Mammary epithelial cell (primary cell): ENCODE measurements around the gene CACNG4.

Experiments used
- CTCF ChIP-seq, 2 donors: IDR thresholded peaks in 1 of 2; conservative IDR thresholded peaks in 1 of 2; 2 replicates each; pipeline ENCODE4 v1.5.1; 2011 to 2012; ENCODE audit warnings: inconsistent platforms in 2 of 2, low read length in 2 of 2, mild to moderate bottlenecking in 2 of 2, control low read depth in 1 of 2, low read depth in 1 of 2; ENCODE audit not compliant: insufficient read depth in 1 of 2; ENCODE audit errors: extremely low read depth in 1 of 2
- EZH2 ChIP-seq: IDR thresholded peaks from 2 replicates; pipeline ENCODE4 v1.6.1; 2012; ENCODE audit warnings: low read length, inconsistent platforms, borderline replicate concordance

DNA sequence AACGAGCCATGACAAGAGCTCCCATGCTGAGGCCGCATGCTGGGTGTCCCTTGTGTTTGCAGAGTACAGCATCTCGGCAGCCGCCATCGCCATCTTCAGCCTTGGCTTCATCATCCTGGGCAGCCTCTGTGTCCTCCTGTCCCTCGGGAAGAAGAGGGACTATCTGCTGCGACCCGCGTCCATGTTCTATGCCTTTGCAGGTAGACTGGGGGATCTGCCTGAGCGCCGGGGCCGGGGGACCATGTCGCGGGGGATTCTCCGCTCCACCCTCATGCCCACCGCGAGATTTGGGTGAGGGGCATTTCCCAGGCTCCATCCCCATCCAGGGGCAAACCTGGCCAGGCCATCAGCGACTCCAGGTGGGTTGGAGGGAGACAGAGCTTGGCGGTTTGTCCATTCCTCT, 90.5 kb downstream of the CACNG4 start:
- no peak for TF ChIP-seq CTCF (conservative IDR thresholded peaks at IDR 0.05 in 1 of 2, IDR thresholded peaks at IDR 0.05 in 1 of 2; ENCODE audit: extremely low read depth in 1 of 2, insufficient read depth in 1 of 2, low read depth in 1 of 2, low read length in 2 of 2)
- no peak for TF ChIP-seq EZH2
